ENCODE measurements around the gene SLC17A5. TPM values are rescaled to one million over a fixed set of nuclear protein-coding genes. Genes with fewer than 3 reads are reported as not detected.

The SLC17A5 gene
- total and polyA plus RNA-seq, 9 of the 15 experiments (the other 6 are each of a cell fraction or from before 2014, with no cell fraction given) = 1.3 to 7.2 (median 3.4) TPM

- no peaks in the 10 kb centered on the region for H3K36me3 ChIP-seq (ENCODE audit: control insufficient read depth, insufficient read depth, low read length)
- H3K79me2 ChIP-seq (ENCODE audit: control insufficient read depth, insufficient read depth, low read length) = peaks cover 12% of the 10 kb centered on the region; the same call in 2 of the 3 replicates
- 48% methylated on average over 4 of the region's 4 CpGs for WGBS (ENCODE audit: insufficient coverage, low coverage, missing lambda C conversion rate)
- H4K20me1 ChIP-seq (replicated peaks; ENCODE audit: control insufficient read depth, insufficient read depth, low read length) = no peaks in the 10 kb centered on the region
- H3K27me3 ChIP-seq (ENCODE audit: control insufficient read depth in 2 of 2, insufficient read depth in 2 of 2, low read length in 2 of 2) = no peaks in the 10 kb centered on the region
- POLR2A ChIA-PET = interaction anchor here (1.6 to 2.0 kb wide), 2 partner anchors 9 to 133 kb away, joined by 4 to 6 read pairs; no protein-coding TSS in a partner anchor
- no peaks in the 10 kb centered on the region for H3K9me1 ChIP-seq (ENCODE audit: control insufficient read depth, insufficient read depth, low read length)
- intact Hi-C loops (cut with micrococcal nuclease) (no loop called here), in situ Hi-C loops (cut with MboI) (no loop called here)
- H3K9ac ChIP-seq (ENCODE audit: insufficient read depth in 1 of 2, low read depth in 2 of 2, low read length in 2 of 2) = no peak overlapping the region
- no peak for ATAC-seq
- H2AFZ ChIP-seq (ENCODE audit: low read depth, low read length) = no peak overlapping the region
- BruUV-seq (replicated peaks) = no TSS peak
- peaks cover 0 to 10% of the 10 kb centered on the region in 2 experiments; a peak in 1 of 5 replicates for H3K4me1 ChIP-seq (replicated peaks in 1 of 2; ENCODE audit: control insufficient read depth in 2 of 2, insufficient read depth in 2 of 2, low read length in 2 of 2)
- H3K4me3 ChIP-seq = no peak overlapping the region
- H3K4me2 ChIP-seq (ENCODE audit: insufficient read depth, low read length) = no peak overlapping the region
- CTCF ChIA-PET (ENCODE audit: low intra/inter-chr PET ratio) = no interaction called here
- DNase-seq (ENCODE audit: extremely low read depth in 1 of 4, low spot score in 3 of 4) = no peak
- H3K27ac ChIP-seq (ENCODE audit: extremely low read depth, low read depth, low read length) = no peak overlapping the region
- FAIRE-seq = no peak
- no peaks in the 10 kb centered on the region for H3K9me3 ChIP-seq (replicated peaks; ENCODE audit: control insufficient read depth, insufficient read depth, low read depth, low read length)
- TF ChIP-seq E2F3 (CRISPR knock-in tag; IDR thresholded peaks at IDR 0.05) (no peak), ZC3H8 (IDR thresholded peaks at IDR 0.05) (no peak), SLC30A9 (CRISPR knock-in tag; IDR thresholded peaks at IDR 0.05) (no peak), CHD4 (IDR thresholded peaks at IDR 0.05; ENCODE audit: insufficient read depth, insufficient replicate concordance, low read depth, low read length, poor library complexity, severe bottlenecking) (no peak), ZNF184 (CRISPR knock-in tag; IDR thresholded peaks at IDR 0.05) (no peak), MAZ (CRISPR knock-in tag; conservative IDR thresholded peaks at IDR 0.05 in 1 of 2, IDR thresholded peaks at IDR 0.05 in 1 of 2) (no peak), TBP (optimal IDR thresholded peaks at IDR 0.05; ENCODE audit: low read depth, low read length) (no peak), NR3C1 (CRISPR knock-in tag; IDR thresholded peaks at IDR 0.05) (no peak), MCM7 (IDR thresholded peaks at IDR 0.05) (no peak), UBTF (IDR thresholded peaks at IDR 0.05; ENCODE audit: borderline replicate concordance in 1 of 2, low read depth in 2 of 2, low read length in 2 of 2) (no peak), ZNF436 (CRISPR knock-in tag; IDR thresholded peaks at IDR 0.05) (no peak), ZNF280B (CRISPR knock-in tag; IDR thresholded peaks at IDR 0.05) (no peak), KLF6 (CRISPR knock-in tag; IDR thresholded peaks at IDR 0.05; ENCODE audit: borderline replicate concordance) (no peak), RBM25 (IDR thresholded peaks at IDR 0.05; ENCODE audit: low read depth, low read length, severe bottlenecking) (no peak), HINFP (tag; conservative IDR thresholded peaks at IDR 0.05; ENCODE audit: low read depth) (no peak), SP2 (IDR thresholded peaks at IDR 0.05; ENCODE audit: extremely low read depth, low read depth, low read length, poor library complexity, severe bottlenecking) (no peak)
Observed at GRCh38 chr6:73649783-73650182, 4.0 kb downstream of the SLC17A5 start.

All from K562 (cell line).